Measurements from ENCODE around the gene NISCH.

GRCh38 chr3:52443268-52443610, 12.2 kb upstream of the NISCH start:
- TF ChIP-seq CTCF (IDR thresholded peaks at IDR 0.05; ENCODE audit: insufficient read depth, low read length, poor library complexity, severe bottlenecking) (no peak), EZH2phosphoT487 (conservative IDR thresholded peaks at IDR 0.05; ENCODE audit: low read length) (no peak)

All from SU-DHL-6 (cell line).